ENCODE data around the gene NFIC.

DNA sequence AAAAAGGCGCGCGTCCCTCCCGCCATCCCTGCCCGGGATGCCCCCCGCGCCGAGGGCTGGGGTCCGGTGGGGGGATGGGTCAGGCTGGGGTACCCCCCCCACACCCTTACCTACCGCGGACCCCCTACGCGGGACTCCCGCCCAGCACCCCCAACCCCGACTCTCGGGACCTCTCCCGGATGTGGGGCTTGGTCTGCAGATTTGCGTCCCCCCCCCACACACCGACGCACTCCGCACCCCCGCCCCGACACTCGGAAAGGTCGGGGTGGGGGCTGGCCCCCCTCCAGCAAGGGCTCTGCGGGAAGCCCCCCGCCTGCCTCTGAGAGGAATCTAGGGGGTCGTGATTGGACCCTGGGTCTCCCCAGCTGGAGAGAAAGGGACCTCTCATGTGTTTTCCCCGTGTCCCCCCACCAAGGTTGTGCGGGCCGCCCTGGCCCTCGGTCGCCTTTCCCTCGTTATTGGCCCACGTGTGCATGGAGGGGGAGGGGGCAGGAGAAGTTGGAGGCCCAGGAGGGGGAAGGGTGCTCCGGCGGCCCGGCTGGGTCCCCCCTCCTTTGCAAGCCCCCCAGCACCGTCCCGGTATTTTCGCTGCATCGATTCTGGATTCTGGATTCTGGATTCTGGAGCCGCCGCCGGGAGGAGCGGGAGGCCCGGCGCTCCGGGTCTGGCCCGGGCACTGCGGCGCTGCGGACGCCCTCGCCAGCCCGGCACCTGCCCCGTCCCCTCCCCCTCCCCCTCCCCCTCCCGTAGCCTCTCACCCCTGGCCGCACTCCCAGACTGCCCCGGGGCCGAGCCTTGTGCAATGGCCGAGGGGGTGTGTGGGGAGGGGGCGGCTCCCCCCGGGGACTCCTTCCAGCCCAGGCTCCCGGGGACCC, 607 bp downstream of the NFIC start:
- TF ChIP-seq, protein P1, sequence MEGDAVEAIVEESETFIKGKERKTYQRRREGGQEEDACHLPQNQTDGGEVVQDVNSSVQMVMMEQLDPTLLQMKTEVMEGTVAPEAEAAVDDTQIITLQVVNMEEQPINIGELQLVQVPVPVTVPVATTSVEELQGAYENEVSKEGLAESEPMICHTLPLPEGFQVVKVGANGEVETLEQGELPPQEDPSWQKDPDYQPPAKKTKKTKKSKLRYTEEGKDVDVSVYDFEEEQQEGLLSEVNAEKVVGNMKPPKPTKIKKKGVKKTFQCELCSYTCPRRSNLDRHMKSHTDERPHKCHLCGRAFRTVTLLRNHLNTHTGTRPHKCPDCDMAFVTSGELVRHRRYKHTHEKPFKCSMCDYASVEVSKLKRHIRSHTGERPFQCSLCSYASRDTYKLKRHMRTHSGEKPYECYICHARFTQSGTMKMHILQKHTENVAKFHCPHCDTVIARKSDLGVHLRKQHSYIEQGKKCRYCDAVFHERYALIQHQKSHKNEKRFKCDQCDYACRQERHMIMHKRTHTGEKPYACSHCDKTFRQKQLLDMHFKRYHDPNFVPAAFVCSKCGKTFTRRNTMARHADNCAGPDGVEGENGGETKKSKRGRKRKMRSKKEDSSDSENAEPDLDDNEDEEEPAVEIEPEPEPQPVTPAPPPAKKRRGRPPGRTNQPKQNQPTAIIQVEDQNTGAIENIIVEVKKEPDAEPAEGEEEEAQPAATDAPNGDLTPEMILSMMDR (conservative IDR thresholded peaks at IDR 0.05 in 1 of 2, IDR thresholded peaks at IDR 0.05 in 1 of 2; ENCODE audit: extremely low read depth in 1 of 2, insufficient read depth in 1 of 2, low read depth in 1 of 2, low read length in 2 of 2), result no peak
- TF ChIP-seq EZH2 (IDR thresholded peaks at IDR 0.05; ENCODE audit: borderline replicate concordance, low read length), result no peak

Data from mammary epithelial cell (primary cell).